Activated naive CD8-positive, alpha-beta T cell treated with anti-CD3 and anti-CD28 coated beads, Interleukin-2, amount 50 U/mL, for 16 hours (primary cell): ENCODE results near the gene MUC21.
"Not testable (repeated sequence)": the region's sequence is repeated elsewhere in the genome, so short reads cannot be mapped to it uniquely, and the experiment has no call there.

Experiments used
- DNase-seq: peaks from one replicate; pipeline ENCODE4 v3.0.0-alpha.2; 2020; ENCODE audit warnings: low read depth, low spot score

Gene MUC21

DNA sequence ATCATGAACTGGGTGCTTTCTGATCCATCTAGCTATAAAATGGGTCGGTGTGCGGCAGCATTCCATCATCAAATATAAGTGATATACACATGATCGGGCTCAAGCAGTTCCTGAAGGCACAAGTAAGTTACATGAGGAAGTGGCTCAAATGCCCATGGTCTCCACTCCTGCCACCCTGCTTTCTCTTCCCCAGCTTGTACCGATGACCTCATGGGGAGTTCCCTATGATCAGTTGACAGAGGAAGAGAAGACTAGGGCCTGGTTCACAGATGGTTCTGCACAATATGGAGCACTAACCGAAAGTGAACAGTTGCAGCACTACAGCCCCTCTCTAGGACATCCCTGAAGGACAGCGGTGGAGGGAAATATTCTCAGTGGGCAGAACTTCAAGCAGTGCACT, 14.3 kb upstream of the MUC21 start:
- DNase-seq, result not testable (repeated sequence)

DNA sequence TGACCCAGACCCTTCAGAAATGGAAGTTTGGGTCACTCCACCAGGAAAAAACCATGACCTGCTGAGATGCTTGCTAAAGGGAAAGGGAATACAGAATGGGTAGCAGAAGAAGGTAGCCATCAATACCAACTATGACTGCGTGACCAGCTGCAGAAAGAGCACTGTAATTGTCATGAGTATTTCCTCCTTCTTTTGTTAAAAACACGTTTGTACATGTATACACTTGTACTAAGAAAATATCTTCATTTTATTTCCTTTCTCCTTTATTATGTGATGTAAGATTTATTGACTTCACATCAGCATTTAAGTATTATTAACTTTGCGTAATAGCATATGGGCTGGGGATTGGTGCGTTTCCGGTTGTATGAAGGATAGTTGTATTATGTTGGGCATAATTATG, 12.6 kb upstream of the MUC21 start:
- no peak for DNase-seq

DNA sequence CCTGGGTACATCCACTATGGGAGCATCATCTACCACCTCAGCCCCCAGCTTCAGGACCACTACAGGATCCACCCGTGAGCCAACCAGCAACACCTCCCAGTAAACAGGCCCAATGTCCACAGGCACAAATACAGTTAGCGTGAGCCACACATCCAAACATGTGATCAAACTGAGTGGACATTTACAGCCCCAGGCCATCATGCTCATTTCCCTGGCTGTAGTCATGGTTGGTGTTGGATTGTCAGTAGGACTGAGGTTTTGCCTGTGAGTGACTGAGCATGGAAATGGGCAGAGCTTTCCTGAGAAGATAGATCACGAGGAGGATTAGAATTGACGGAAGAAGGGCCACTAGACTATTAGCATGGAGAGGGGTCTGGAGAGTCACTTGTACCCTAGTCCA, 10.7 kb upstream of the MUC21 start:
- DNase-seq, result no peak

DNA sequence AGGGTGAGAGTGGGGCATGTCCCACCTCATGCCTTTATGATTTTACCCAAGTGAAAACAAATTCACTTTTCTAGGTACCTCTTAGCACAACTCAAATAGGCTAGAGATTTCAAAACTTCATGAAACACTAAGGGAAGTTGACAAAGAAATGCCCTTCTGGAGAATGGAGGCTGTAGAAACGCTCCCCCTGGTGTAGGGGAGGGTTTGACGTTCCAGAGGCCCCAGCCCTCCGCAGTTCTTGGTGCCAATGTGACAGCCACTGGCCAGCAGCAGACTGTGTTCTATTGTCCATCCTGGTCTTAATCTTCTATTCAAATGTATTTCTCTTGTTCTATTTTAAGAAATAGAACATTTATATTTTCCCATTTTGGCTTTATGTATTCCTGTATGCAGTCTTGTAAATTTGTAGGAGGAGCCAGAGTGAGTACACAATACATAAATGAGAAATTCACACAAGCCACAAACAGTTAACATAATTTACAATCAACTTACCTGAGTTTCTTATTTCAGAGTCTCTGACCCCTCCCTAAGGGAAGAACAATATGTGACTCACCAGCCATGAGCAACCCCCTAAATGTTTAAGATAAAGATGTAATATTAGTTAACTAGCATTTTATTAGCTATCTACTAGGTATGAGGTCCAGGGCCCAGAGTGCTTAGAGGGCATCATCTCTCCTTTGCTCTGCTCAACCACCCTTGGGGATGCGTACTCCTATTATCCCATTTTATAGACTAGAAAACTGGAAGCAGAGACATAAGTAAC, 8.8 kb upstream of the MUC21 start:
- DNase-seq, result no peak

DNA sequence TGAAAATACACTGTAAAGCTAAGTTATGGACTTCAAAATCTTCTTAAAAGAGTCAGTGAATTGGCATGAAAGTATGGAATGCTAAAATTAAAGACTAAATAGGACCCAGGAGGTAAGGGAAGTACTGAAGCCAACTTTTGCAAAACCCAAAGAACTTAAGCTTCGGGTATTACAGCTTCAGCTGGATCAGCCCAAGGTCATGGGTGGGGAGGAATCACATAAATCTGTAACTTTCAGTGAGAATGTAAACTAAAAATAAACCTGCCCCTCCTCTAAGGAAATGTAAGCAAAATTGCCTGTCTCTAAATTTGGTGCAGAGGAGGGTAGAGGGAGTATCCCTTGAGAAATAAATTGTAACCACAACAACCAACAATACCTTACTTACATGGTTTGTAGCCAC, 4.4 kb upstream of the MUC21 start:
- no peak for DNase-seq

DNA sequence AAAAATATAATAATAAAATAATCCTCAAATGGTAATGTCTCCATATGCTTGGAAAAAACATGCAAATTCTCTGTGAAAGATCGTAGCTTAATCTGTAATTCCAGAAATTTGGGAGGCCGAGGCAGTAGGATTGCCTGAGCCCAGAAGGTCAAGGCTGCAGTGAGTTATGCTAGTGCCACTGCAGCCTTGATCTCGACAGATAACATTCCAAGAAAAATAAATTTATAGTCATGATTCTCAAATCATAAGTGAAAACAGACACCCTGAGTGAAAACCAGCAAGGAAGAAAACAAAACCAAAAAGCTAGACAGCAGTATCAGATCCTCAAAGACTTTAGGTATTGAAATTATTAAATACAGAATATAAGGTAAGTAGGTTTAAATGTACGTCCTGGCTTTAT, 3.8 kb upstream of the MUC21 start:
- DNase-seq, result no peak

DNA sequence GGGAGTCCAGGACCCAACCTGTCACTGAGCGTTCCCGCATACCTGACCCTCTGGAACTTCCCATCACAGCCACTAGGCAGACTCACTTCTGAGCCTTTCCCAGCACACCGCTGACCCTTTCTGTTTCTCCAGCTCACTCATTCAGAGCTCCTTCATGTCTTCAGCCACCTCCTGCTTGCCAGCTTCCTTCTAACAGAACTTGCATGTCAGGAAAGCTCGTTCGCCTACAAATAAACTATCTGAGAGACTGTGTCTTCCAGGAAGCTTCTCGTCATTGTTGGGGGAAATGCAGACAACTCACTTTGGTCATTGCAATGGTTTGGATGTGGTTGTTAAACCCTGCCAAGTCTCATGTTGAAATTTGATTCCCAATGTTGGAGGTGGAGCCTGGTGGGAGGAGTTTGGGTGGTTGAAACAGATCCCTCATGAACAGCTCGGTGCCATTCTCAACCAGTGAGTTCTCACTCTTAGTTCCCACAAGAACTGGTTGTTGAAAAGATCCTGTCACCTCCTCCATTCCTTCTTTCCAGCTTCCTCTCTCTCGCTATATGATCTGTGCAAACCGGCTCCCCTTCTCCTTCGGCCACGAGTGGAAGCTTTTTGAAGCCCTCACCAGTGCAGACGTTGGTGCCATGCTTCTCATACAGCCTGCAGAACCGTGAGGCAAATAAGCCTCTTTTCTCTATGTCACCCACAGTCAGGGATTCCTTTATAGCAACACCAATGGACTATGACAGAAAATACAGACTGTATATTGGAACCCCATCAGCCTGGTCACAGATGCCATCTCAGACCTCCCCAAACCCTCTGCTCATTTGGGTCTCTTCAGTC, 1.4 kb upstream of the MUC21 start:
- DNase-seq, result no peak

DNA sequence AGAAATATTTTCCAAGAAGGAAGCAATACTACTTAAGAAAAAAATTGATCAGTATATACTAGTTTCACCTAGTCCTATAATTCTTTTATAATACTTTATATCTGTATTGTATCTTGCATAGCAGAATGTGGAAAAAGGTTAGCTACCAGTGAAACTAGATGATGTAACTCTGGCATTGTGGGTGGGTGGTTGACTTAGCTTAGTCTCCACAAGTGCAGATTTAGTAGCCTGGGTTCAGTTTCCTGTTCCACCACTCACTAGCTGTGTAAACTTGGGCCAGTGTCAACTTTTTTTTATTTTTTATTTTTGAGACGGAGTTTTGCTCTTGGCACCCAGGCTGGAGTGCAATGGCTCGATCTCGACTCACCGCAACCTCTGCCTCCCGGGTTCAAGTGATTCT, 2.0 kb downstream of the MUC21 start:
- no peak for DNase-seq

DNA sequence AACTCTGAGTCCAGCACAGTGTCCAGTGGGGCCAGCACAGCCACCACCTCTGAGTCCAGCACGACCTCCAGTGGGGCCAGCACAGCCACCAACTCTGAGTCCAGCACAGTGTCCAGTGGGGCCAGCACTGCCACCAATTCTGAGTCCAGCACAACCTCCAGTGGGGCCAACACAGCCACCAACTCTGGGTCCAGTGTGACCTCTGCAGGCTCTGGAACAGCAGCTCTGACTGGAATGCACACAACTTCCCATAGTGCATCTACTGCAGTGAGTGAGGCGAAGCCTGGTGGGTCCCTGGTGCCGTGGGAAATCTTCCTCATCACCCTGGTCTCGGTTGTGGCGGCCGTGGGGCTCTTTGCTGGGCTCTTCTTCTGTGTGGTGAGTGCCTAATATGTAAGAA, 3.8 kb downstream of the MUC21 start:
- DNase-seq, result no peak

DNA sequence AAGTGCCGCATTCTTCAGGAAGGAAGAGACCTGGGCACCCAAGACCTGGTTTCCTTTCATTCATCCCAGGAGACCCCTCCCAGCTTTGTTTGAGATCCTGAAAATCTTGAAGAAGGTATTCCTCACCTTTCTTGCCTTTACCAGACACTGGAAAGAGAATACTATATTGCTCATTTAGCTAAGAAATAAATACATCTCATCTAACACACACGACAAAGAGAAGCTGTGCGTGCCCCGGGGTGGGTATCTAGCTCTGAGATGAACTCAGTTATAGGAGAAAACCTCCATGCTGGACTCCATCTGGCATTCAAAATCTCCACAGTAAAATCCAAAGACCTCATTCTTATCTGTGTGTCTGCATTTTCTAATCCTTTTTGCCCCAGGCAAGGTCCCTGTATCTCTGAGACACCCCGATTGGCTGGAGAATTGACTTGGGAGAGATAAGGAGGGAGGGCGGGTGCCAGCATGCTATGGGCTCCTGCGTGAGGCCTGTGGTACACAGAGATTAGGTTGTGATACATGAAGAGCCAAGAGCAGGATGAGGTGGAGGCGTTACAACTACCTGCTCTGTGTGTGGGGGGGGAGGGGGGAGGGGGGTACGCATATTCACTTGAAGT, 4.8 kb downstream of the MUC21 start:
- DNase-seq, result no peak

DNA sequence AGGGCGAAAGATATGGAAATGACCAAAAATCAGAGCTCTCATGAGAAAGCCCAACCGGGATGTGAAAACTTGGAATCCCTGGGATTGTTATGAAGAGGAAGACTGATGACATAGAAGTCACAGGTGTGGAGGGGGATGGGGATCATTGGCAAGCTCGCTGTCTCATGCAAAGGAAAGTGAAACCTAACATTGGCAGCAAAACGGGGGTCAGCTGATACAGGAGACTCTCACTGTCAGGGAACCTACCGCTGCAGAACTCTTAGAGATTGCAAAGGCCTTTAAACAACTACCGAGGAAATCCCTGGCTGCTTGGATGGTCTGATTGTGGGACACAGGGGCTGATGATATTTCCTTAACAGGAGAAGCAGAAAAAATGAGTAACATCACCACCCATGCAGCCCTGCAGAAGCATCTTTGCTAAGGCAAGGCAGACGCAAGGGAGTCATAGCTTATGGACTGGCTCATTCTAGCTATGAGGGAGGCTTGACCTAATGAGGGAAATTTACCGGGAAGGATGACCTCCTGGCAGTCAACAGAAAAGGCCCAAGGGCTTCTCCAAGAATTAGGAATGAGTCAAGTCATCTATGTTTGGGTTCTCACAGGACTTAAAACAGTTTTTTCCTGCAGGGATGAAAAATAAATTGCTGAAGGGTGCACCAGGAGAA, 7.0 kb downstream of the MUC21 start:
- DNase-seq, result no peak

DNA sequence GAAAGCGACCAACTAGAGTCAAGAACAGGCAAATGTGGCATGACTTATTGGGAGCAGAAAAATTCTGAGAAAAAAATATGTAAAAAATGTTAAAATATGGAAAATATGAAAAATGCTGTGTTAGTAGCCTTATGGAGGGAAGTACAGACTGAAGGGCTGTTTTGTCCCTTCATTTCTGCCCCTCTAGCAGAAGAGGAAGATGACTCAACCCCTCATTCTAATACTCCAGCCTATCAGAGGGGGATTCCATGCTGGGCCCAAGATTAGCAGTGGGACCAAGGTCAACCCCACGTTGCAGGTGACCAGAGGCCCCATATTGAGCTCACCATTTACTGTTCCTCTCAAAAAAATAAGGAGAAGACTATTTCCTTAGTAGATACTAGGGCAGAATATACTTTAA, 8.4 kb downstream of the MUC21 start:
- DNase-seq, result no peak

DNA sequence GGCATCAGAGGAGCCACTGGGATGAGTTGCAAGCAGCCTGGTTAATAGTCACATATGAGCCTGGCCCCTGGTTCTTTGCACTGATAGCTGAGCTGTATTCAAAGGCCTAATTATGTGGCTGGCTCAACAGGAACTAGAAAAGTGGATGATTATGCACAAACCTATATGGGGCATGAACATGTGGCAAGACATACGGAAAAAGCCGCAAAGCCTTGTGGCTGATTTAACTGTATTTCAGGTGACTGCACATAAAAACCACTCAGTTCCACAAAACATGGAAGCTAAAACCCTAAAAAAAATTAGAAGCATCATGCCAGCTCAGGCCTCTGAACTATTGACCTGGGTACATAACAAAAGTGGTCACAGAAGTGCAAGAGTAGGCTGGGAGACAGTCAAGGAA, 13.8 kb downstream of the MUC21 start:
- DNase-seq, result no peak

DNA sequence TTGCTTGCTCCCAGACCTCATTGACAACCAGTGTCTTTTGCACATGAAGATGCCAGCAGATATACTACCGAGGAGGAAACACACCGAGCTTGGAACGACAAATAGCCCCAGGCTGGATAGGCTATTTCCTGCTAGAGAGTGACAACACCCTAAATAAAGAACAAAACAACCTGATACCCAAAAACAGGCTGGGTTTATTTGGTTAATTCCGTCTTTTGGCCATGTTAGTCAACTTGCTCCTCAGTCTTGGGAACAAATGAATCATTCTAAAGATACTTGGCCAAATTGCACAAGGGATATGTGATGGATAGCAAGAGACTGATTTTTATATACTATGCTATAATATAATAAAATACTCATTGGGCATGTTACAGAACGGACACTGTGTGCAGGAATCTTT, 15.3 kb downstream of the MUC21 start:
- no peak for DNase-seq

DNA sequence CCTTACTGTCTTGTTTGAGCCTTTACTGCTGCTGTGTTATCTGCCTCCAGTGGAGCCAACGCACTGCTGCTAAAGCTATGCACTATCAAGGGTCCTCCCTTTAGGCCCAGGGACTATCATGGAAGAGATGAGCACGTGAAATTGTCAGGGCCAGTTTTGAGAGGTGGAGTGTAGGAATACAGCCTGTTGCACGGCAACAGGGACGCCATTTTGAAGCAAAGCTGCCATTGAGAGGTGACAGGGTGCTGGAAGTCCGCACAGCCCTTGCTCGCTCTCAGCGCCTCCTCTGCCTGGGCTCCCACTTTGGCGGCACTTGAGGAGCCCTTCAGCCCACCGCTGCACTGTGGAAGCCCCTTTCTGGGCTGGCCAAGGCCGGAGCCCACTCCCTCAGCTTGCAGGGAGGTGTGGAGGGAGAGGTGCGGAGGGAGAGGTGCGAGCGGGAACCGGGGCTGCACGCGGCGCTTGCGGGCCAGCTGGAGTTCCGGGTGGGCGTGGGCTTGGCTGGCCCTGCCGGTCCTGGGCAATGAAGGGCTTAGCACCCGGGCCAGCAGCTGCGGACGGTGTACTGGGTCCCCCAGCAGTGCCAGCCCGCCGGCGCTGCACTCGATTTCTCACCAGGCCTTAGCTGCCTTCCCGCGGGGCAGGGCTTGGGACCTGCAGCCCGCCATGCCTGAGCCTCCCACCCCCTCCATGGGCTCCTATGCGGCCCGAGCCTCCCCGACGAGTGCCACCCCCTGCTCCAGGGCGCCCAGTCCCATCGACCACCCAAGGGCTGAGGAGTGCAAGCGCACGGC, 16.7 kb downstream of the MUC21 start:
- DNase-seq, result not testable (repeated sequence)

DNA sequence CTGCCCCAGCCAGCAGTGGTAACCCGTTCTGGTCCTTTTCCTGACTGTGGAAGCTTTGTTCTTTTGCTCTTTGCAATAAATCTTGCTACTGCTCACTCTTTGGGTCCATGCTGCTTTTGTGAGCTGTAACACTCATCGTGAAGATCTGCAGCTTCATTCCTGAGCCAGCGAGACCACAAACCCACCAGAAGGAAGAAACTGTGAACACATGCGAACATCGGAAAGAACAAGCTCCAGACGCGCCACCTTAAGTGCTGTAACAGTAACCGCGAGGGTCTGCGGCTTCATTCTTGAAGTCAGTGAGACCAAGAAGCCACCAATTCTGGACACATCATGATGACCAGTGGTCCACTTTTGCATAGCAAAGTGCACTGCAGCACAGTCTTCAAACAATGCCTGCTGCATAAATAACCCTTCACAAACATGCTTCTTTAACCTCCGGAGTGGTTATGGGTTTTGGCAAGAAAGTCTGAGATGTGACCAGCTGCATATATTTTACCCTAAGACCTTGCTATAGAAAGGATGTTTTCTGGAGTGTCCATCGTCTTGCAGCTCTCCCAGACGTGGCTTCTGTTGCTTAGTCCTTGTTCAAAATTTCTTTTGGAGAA, 17.9 kb downstream of the MUC21 start:
- DNase-seq, result no peak

DNA sequence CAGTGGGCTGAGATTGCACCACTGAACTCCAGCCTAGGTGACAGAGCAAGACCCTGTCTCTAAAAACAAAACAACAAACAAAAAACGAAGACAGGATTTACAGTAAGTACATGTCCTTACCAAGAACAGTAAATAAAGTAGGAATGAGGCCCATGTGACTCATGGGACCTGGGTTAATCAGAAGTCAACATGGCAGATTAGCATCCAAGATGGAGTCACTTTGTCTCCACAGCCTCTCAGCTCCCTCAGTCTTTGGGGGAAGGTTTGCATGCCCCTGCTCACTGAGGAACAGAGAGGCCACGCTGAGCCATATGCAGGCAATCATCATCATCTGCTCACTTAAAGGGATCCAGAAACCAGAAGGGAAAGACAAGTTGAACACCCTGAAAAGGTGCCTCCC, 19.0 kb downstream of the MUC21 start:
- DNase-seq, result no peak

DNA sequence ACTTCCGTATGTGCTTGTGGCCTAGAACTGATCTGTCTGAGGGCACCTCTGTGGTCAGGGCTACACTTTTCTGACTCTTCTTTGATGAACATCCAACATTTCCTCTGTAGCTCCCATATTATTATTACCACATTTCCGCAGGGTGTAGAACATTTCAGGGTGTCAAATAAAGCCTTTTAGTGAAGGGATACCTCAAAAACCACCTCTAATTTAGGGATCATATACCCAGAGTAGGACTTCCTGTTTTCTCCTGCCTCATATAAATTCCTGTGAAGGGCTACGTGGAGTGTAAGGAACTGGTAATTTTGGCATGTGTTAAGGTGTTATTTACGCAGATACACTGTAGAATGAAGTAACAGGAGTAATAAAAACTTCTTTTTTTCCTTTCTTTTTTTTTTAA, 21.3 kb downstream of the MUC21 start:
- DNase-seq, result no peak

DNA sequence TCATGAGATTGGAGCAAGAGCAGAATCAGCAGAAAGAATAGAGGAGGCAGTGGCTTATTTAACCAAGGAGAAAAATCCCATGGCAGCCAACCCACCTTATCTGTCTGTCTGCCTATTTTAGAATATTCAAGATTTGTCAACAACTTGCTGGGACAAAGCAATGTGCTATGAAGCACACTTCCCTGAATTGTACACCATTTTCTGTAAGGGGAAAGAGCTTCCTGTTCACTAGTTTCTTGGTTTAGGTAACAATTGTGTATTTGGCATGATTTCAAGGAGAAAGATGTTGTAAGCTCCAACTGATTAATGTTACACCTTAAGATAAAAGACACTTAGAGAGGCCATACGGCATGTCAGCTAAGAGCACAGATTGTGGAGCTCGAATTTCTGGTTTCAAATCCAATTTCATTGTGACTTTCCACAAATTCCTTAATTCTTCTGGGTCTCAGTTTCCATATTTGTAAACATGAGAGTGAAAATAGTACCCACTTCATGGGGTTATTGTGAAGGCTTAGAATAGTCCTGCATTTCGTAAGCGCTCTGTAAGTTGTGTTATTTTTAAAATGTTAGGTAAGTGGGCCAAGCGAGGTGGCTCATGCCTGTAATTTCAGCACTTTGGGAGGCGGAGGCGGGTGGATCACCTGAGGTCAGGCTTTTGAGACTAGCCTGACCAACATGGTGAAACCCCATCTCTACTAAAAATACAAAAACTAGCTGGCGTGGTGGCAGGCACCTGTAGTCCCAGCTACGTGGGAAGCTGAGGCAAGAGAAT, 21.9 kb downstream of the MUC21 start:
- no peak for DNase-seq

DNA sequence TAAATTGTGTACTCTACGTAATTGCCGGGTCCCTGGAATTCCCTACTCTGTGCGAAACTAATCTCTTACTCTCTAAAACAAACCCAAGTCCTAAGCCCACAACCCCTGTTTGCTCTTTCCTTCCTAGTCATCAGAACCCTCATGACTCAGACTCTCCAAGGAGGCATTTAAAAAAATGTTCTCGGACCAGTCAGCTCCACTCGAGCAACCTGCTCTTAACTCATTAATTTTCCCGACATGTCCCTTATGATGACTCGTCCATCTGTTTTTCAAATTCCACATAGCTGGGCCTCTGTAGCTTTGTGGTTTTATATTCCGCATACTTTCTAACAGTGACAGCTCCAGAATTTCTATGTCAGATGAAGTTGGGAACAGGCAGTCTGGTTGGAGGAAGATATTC, 24.2 kb downstream of the MUC21 start:
- no peak for DNase-seq
